ENCODE measurements around the gene MEF2D.

The MEF2D gene

GRCh38 chr1:156524481-156524869 lies 23.9 kb upstream of the MEF2D start:
- DNase-seq (ENCODE audit: low read depth), result no peak

GRCh38 chr1:156523801-156524480 lies 23.4 kb upstream of the MEF2D start:
- no peak for DNase-seq (ENCODE audit: low read depth)

- no peak for DNase-seq (ENCODE audit: low read depth)
These were observed 21.9 kb upstream of the MEF2D start for GRCh38 chr1:156522443-156522970.

- no peak for DNase-seq (ENCODE audit: low read depth)
These were observed 17.2 kb upstream of the MEF2D start for GRCh38 chr1:156517748-156518147.

GRCh38 chr1:156516821-156517220 lies 16.2 kb upstream of the MEF2D start:
- DNase-seq (ENCODE audit: low read depth), result no peak

- no peak for DNase-seq (ENCODE audit: low read depth)
These were observed 15.4 kb upstream of the MEF2D start for GRCh38 chr1:156515956-156516355.

GRCh38 chr1:156513185-156513584 lies 12.6 kb upstream of the MEF2D start:
- no peak for DNase-seq (ENCODE audit: low read depth)

GRCh38 chr1:156511644-156512043 lies 11.1 kb upstream of the MEF2D start:
- no peak for DNase-seq (ENCODE audit: low read depth)

- no peak for DNase-seq (ENCODE audit: low read depth)
These were observed 10.1 kb upstream of the MEF2D start for GRCh38 chr1:156510709-156511108.

GRCh38 chr1:156509424-156510034 lies 9.0 kb upstream of the MEF2D start:
- DNase-seq (ENCODE audit: low read depth), result no peak

- no peak for DNase-seq (ENCODE audit: low read depth)
These were observed 8.3 kb upstream of the MEF2D start for GRCh38 chr1:156508955-156509234.

GRCh38 chr1:156508205-156508954 lies 7.8 kb upstream of the MEF2D start:
- DNase-seq (ENCODE audit: low read depth), result no peak

- DNase-seq (ENCODE audit: low read depth), result no peak
These were observed 5.9 kb upstream of the MEF2D start for GRCh38 chr1:156506450-156506849.

- DNase-seq (ENCODE audit: low read depth), result no peak
These were observed 5.2 kb upstream of the MEF2D start for GRCh38 chr1:156505679-156506298.

- DNase-seq (ENCODE audit: low read depth), result peak; percentile 94
These were observed 4.5 kb upstream of the MEF2D start for GRCh38 chr1:156504821-156505678.

- no peak for DNase-seq (ENCODE audit: low read depth)
These were observed 3.9 kb upstream of the MEF2D start for GRCh38 chr1:156504438-156504813.

GRCh38 chr1:156503698-156504437 lies 3.3 kb upstream of the MEF2D start:
- no peak for DNase-seq (ENCODE audit: low read depth)

GRCh38 chr1:156502894-156503697 lies 2.5 kb upstream of the MEF2D start:
- peak; percentile 90 for DNase-seq (ENCODE audit: low read depth)

GRCh38 chr1:156502391-156502893 lies 1.9 kb upstream of the MEF2D start:
- no peak for DNase-seq (ENCODE audit: low read depth)

All from HS-27A (cell line).